NCI-H524 treated with DMSO at 0.1 percent for 48 hours (cell line): Measurements from ENCODE around the gene C1R.
"Not testable (repeated sequence)": the region's sequence is repeated elsewhere in the genome, so short reads cannot be mapped to it uniquely, and the experiment has no call there.

Experiments
- DNase-seq: peaks from one replicate; lab custom pipeline; 2025; lab: John Stamatoyannopoulos, UW

Gene C1R

GRCh38 chr12:7067096-7067495, 25.1 kb downstream of the C1R start:
- no peak for DNase-seq

- DNase-seq = no peak
Measured at GRCh38 chr12:7066596-7066995, 25.6 kb downstream of the C1R start.

GRCh38 chr12:7065073-7065623, 27.1 kb downstream of the C1R start:
- no peak for DNase-seq

GRCh38 chr12:7064516-7064915, 27.7 kb downstream of the C1R start:
- DNase-seq = no peak

- DNase-seq = no peak
Measured at GRCh38 chr12:7061596-7061995, 30.6 kb downstream of the C1R start.

- no peak for DNase-seq
Measured at GRCh38 chr12:7061138-7061537, 31.1 kb downstream of the C1R start.

- no peak for DNase-seq
Measured at GRCh38 chr12:7060353-7060954, 31.8 kb downstream of the C1R start, which contains the start of gene C1S. C1S (plus strand) TSS chr12:7060718; CDS start chr12:7061913, 1,195 bp downstream.

- no peak for DNase-seq
Measured at GRCh38 chr12:7059780-7060179, 32.5 kb downstream of the C1R start.

GRCh38 chr12:7058850-7059395, 33.3 kb downstream of the C1R start:
- no peak for DNase-seq

GRCh38 chr12:7058163-7058845, 33.9 kb downstream of the C1R start:
- no peak for DNase-seq

GRCh38 chr12:7055736-7056135, 36.5 kb downstream of the C1R start:
- DNase-seq = not testable (repeated sequence)

GRCh38 chr12:7054925-7055324, 37.3 kb downstream of the C1R start:
- no peak for DNase-seq

- DNase-seq = not testable (repeated sequence)
Measured at GRCh38 chr12:7049973-7050372, 42.3 kb downstream of the C1R start.

GRCh38 chr12:7049445-7049951, 42.7 kb downstream of the C1R start:
- DNase-seq = not testable (repeated sequence)

- DNase-seq = no peak
Measured at GRCh38 chr12:7047306-7047705, 44.9 kb downstream of the C1R start.

GRCh38 chr12:7046383-7047105, 45.7 kb downstream of the C1R start:
- DNase-seq = no peak

GRCh38 chr12:7045913-7046312, 46.3 kb downstream of the C1R start:
- DNase-seq = no peak

GRCh38 chr12:7042842-7043241, 49.4 kb downstream of the C1R start:
- DNase-seq = no peak

GRCh38 chr12:7039403-7039802, 52.8 kb downstream of the C1R start:
- no peak for DNase-seq

- no peak for DNase-seq
Measured at GRCh38 chr12:7038591-7038990, 53.7 kb downstream of the C1R start.

- DNase-seq = not testable (repeated sequence)
Measured at GRCh38 chr12:7037411-7037810, 54.8 kb downstream of the C1R start.

- DNase-seq = no peak
Measured at GRCh38 chr12:7035463-7035862, 56.8 kb downstream of the C1R start.
